ENCODE data around the gene PLCL2. TPM values are rescaled to one million over a fixed set of nuclear protein-coding genes. Genes with fewer than 3 reads are reported as not detected.

PLCL2 gene
- total and polyA plus RNA-seq, 2 experiments from 2014 or later: 1.6 to 9.7 TPM

GRCh38 chr3:16893618-16894200 lies 9.0 kb downstream of the PLCL2 start (continued):
- TF ChIP-seq, protein P1, sequence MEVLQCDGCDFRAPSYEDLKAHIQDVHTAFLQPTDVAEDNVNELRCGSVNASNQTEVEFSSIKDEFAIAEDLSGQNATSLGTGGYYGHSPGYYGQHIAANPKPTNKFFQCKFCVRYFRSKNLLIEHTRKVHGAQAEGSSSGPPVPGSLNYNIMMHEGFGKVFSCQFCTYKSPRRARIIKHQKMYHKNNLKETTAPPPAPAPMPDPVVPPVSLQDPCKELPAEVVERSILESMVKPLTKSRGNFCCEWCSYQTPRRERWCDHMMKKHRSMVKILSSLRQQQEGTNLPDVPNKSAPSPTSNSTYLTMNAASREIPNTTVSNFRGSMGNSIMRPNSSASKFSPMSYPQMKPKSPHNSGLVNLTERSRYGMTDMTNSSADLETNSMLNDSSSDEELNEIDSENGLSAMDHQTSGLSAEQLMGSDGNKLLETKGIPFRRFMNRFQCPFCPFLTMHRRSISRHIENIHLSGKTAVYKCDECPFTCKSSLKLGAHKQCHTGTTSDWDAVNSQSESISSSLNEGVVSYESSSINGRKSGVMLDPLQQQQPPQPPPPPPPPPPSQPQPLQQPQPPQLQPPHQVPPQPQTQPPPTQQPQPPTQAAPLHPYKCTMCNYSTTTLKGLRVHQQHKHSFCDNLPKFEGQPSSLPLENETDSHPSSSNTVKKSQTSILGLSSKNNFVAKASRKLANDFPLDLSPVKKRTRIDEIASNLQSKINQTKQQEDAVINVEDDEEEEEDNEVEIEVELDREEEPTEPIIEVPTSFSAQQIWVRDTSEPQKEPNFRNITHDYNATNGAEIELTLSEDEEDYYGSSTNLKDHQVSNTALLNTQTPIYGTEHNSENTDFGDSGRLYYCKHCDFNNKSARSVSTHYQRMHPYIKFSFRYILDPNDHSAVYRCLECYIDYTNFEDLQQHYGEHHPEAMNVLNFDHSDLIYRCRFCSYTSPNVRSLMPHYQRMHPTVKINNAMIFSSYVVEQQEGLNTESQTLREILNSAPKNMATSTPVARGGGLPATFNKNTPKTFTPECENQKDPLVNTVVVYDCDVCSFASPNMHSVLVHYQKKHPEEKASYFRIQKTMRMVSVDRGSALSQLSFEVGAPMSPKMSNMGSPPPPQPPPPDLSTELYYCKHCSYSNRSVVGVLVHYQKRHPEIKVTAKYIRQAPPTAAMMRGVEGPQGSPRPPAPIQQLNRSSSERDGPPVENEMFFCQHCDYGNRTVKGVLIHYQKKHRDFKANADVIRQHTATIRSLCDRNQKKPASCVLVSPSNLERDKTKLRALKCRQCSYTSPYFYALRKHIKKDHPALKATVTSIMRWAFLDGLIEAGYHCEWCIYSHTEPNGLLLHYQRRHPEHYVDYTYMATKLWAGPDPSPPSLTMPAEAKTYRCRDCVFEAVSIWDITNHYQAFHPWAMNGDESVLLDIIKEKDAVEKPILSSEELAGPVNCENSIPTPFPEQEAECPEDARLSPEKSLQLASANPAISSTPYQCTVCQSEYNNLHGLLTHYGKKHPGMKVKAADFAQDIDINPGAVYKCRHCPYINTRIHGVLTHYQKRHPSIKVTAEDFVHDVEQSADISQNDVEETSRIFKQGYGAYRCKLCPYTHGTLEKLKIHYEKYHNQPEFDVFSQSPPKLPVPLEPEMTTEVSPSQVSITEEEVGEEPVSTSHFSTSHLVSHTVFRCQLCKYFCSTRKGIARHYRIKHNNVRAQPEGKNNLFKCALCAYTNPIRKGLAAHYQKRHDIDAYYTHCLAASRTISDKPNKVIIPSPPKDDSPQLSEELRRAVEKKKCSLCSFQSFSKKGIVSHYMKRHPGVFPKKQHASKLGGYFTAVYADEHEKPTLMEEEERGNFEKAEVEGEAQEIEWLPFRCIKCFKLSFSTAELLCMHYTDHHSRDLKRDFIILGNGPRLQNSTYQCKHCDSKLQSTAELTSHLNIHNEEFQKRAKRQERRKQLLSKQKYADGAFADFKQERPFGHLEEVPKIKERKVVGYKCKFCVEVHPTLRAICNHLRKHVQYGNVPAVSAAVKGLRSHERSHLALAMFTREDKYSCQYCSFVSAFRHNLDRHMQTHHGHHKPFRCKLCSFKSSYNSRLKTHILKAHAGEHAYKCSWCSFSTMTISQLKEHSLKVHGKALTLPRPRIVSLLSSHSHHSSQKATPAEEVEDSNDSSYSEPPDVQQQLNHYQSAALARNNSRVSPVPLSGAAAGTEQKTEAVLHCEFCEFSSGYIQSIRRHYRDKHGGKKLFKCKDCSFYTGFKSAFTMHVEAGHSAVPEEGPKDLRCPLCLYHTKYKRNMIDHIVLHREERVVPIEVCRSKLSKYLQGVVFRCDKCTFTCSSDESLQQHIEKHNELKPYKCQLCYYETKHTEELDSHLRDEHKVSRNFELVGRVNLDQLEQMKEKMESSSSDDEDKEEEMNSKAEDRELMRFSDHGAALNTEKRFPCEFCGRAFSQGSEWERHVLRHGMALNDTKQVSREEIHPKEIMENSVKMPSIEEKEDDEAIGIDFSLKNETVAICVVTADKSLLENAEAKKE (CRISPR knock-in tag; IDR thresholded peaks at IDR 0.05): no peak
- no peak for TF ChIP-seq JUNB (IDR thresholded peaks at IDR 0.05; ENCODE audit: unreplicated experiment)

DNA sequence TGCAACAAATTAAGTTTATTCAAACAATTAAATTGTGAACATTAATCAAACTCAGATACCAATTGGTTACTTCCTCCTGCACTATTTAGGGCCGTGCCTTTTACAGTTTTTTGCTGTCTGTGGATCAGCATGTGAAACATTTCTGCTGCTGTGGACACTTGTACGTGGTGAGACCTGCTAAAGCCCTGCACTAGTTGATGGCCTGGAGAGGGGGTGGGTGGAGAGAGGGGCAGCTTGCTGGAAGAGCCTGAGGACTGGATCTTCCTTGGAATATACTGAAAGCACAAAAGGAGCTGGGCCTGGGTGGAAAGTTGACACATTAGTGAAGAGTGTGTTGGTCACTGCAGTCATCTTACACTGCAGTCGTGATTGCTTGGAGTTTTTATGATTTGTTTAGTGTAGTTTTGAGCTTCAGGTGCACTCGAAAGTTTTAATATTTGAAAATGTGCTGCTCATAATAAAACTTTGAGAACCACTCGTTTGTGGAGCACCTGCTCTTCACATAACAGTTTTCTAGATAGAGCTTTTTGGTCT lies 11.4 kb downstream of the PLCL2 start:
- H3K27ac Mint-ChIP-seq: no peak overlapping the region
- H3K36me3 ChIP-seq (ENCODE audit: insufficient read depth): 0 out of 2 replicates have a peak, but pooled peaks cover 3% of the 10 kb centered on the region
- no peak for ATAC-seq
- H3K4me3 Mint-ChIP-seq: no peak overlapping the region
- no peak overlapping the region for H3K4me2 ChIP-seq
- H3F3A ChIP-seq (replicated peaks; ENCODE audit: low read depth): no peaks in the 10 kb centered on the region
- H4K20me1 ChIP-seq (replicated peaks; ENCODE audit: insufficient read depth): no peaks in the 10 kb centered on the region
- no peak overlapping the region for H3K27ac ChIP-seq (ENCODE audit: low read depth)
- H3K27me3 ChIP-seq (ENCODE audit: insufficient read depth): no peaks in the 10 kb centered on the region
- H3K9me2 ChIP-seq (ENCODE audit: insufficient read depth): no peaks in the 10 kb centered on the region
- H3K4me1 Mint-ChIP-seq: peaks cover 6% of the 10 kb centered on the region
- peaks cover 14% of the 10 kb centered on the region; the same call in 1 of the 2 replicates for H3K4me1 ChIP-seq (ENCODE audit: insufficient read depth)
- no peak for DNase-seq (ENCODE audit: low spot score)
- no peak overlapping the region for H3K4me3 ChIP-seq
- no peaks in the 10 kb centered on the region for H3K36me3 Mint-ChIP-seq (ENCODE audit: low read depth)
- no peaks in the 10 kb centered on the region for H3K9me3 Mint-ChIP-seq
- H2AFZ ChIP-seq: no peak overlapping the region
- no peaks in the 10 kb centered on the region for H3K27me3 Mint-ChIP-seq (ENCODE audit: insufficient read depth, low read depth, poor library complexity)
- peaks cover 38% of the 10 kb centered on the region for H3K79me2 ChIP-seq (replicated peaks; ENCODE audit: insufficient read depth)
- TF ChIP-seq EZH2phosphoT487 (IDR thresholded peaks at IDR 0.05; ENCODE audit: unreplicated experiment): no peak
- TF ChIP-seq NANOG (IDR thresholded peaks at IDR 0.05; ENCODE audit: borderline replicate concordance): no peak
- no peak for TF ChIP-seq ZNF114 (CRISPR knock-in tag; IDR thresholded peaks at IDR 0.05)
- TF ChIP-seq CREB1 (CRISPR knock-in tag; IDR thresholded peaks at IDR 0.05; ENCODE audit: low read depth): no peak
- TF ChIP-seq POLR2AphosphoS5 (IDR thresholded peaks at IDR 0.05; ENCODE audit: low read depth): no peak
- TF ChIP-seq, protein P2, sequence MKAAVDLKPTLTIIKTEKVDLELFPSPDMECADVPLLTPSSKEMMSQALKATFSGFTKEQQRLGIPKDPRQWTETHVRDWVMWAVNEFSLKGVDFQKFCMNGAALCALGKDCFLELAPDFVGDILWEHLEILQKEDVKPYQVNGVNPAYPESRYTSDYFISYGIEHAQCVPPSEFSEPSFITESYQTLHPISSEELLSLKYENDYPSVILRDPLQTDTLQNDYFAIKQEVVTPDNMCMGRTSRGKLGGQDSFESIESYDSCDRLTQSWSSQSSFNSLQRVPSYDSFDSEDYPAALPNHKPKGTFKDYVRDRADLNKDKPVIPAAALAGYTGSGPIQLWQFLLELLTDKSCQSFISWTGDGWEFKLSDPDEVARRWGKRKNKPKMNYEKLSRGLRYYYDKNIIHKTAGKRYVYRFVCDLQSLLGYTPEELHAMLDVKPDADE (IDR thresholded peaks at IDR 0.05): no peak
- TF ChIP-seq STAT1 (IDR thresholded peaks at IDR 0.05; ENCODE audit: unreplicated experiment): no peak

Measured in GM23338 (cell line).